Measurements from ENCODE around the gene NALCN. TPM values are rescaled to one million over a fixed set of nuclear protein-coding genes. Genes with fewer than 3 reads are reported as not detected.

NALCN gene
- total and polyA plus RNA-seq, 7 donors = 0.23 to 1.1 (median 0.71) TPM; not detected in 2

GRCh38 chr13:101049166-101049850, 367.0 kb downstream of the NALCN start:
- intact Hi-C loops (cut with DNase I) = no loop called here
- no peak overlapping the region for H3K27ac ChIP-seq
- no peak for DNase-seq

GRCh38 chr13:101036546-101036945, 379.8 kb downstream of the NALCN start:
- no peaks in the 10 kb centered on the region for H3K4me1 ChIP-seq
- DNase-seq = no peak
- no peak overlapping the region for H3K4me3 ChIP-seq
- no peaks in the 10 kb centered on the region for H3K27me3 ChIP-seq
- 70% methylated on average over 4 of the region's 4 CpGs for WGBS, 2 donors
- H3K9me3 ChIP-seq = peaks cover 0 to 2% (median 0%) of the 10 kb centered on the region in 4 donors
- intact Hi-C loops (cut with DNase I) = no loop called here
- H3K36me3 ChIP-seq = no peaks in the 10 kb centered on the region
- TF ChIP-seq POLR2A (IDR thresholded peaks at IDR 0.05) = no peak
- TF ChIP-seq CTCF (IDR thresholded peaks at IDR 0.05) = no peak
- no peak for TF ChIP-seq EP300 (IDR thresholded peaks at IDR 0.05)
- no peak for TF ChIP-seq POLR2AphosphoS5 (IDR thresholded peaks at IDR 0.05)
- no peak overlapping the region for H3K27ac ChIP-seq

More at GRCh38 chr13:101049166-101049850, 367.0 kb downstream of the NALCN start:
- H3K4me1 ChIP-seq = no peaks in the 10 kb centered on the region
- 59 to 71% methylated on average over 6 of the region's 6 CpGs for WGBS, 2 donors
- H3K27me3 ChIP-seq = no peaks in the 10 kb centered on the region
- TF ChIP-seq CTCF (IDR thresholded peaks at IDR 0.05) (no peak), POLR2AphosphoS5 (IDR thresholded peaks at IDR 0.05) (no peak), POLR2A (IDR thresholded peaks at IDR 0.05) (no peak), EP300 (IDR thresholded peaks at IDR 0.05) (no peak)
- no peaks in the 10 kb centered on the region for H3K9me3 ChIP-seq
- H3K4me3 ChIP-seq = no peak overlapping the region
- H3K36me3 ChIP-seq = no peaks in the 10 kb centered on the region

- TF ChIP-seq CTCF (IDR thresholded peaks at IDR 0.05) (no peak), EP300 (IDR thresholded peaks at IDR 0.05) (no peak), POLR2AphosphoS5 (IDR thresholded peaks at IDR 0.05) (no peak), POLR2A (IDR thresholded peaks at IDR 0.05) (no peak)
- Histone ChIP-seq H3K36me3 (no peaks in the 10 kb centered on the region), H3K4me3 (no peak overlapping the region), H3K27ac (no peak overlapping the region), H3K4me1 (no peaks in the 10 kb centered on the region), H3K27me3 (no peaks in the 10 kb centered on the region), H3K9me3 (peaks cover 0 to 2% (median 0%) of the 10 kb centered on the region in 4 donors)
- intact Hi-C loops (cut with DNase I) = no loop called here
- WGBS, 2 donors = 71 to 81% methylated on average over 6 of the region's 6 CpGs
- DNase-seq = no peak
Observed at GRCh38 chr13:101035119-101035620, 381.1 kb downstream of the NALCN start.

- DNase-seq = no peak
- Histone ChIP-seq H3K9me3 (no peaks in the 10 kb centered on the region), H3K27ac (no peak overlapping the region), H3K4me3 (no peak overlapping the region), H3K36me3 (no peaks in the 10 kb centered on the region), H3K27me3 (no peaks in the 10 kb centered on the region), H3K4me1 (no peaks in the 10 kb centered on the region)
- intact Hi-C loops (cut with DNase I) = no loop called here
- no peak for TF ChIP-seq POLR2AphosphoS5 (IDR thresholded peaks at IDR 0.05)
- WGBS, 2 donors = 50 to 75% methylated on average over 4 of the region's 4 CpGs
Observed at GRCh38 chr13:101026736-101027398, 389.4 kb downstream of the NALCN start.

GRCh38 chr13:101026328-101026727, 390.0 kb downstream of the NALCN start:
- Histone ChIP-seq H3K27ac (no peak overlapping the region), H3K4me1 (no peaks in the 10 kb centered on the region), H3K9me3 (no peaks in the 10 kb centered on the region), H3K27me3 (no peaks in the 10 kb centered on the region), H3K4me3 (no peak overlapping the region), H3K36me3 (no peaks in the 10 kb centered on the region)
- DNase-seq = no peak
- intact Hi-C loops (cut with DNase I) = no loop called here
- TF ChIP-seq EP300 (IDR thresholded peaks at IDR 0.05) (no peak), POLR2AphosphoS5 (IDR thresholded peaks at IDR 0.05) (no peak), POLR2A (IDR thresholded peaks at IDR 0.05) (no peak)
- WGBS, 2 donors = 41 to 47% methylated on average over 6 of the region's 6 CpGs
